ENCODE measurements around the gene OR2V1.

OR2V1 gene

DNA sequence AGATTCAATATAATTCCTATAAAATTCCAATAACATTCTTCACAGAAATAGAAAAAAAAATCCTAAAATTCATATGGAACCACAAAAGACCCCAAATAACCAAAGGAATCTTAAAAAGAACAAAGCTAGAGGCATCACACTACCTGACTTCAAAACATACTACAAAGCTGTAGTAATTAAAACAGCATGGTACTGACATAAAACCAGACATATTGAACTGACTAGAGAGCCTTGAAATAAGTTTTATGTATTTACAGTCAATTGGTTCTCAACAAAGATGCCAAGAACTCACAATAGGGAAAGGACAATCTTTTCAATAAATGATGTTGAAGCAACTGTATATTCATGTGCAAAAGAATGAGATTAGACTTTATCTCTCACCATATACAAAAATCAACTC lies 54.0 kb downstream of the OR2V1 start:
- DNase-seq (ENCODE audit: low read depth in 3 of 3, low spot score in 1 of 3) = no peak

All from stimulated activated CD4-positive, alpha-beta T cell treated with anti-CD3 and anti-CD28 coated beads, TNF-alpha, amount 100 ng/mL, for 1 hour (primary cell).